ENCODE results near the gene NFATC3.
A peak's percentile ranks its signal among the peaks of the same experiment; 100 is the strongest.

The NFATC3 gene

DNA sequence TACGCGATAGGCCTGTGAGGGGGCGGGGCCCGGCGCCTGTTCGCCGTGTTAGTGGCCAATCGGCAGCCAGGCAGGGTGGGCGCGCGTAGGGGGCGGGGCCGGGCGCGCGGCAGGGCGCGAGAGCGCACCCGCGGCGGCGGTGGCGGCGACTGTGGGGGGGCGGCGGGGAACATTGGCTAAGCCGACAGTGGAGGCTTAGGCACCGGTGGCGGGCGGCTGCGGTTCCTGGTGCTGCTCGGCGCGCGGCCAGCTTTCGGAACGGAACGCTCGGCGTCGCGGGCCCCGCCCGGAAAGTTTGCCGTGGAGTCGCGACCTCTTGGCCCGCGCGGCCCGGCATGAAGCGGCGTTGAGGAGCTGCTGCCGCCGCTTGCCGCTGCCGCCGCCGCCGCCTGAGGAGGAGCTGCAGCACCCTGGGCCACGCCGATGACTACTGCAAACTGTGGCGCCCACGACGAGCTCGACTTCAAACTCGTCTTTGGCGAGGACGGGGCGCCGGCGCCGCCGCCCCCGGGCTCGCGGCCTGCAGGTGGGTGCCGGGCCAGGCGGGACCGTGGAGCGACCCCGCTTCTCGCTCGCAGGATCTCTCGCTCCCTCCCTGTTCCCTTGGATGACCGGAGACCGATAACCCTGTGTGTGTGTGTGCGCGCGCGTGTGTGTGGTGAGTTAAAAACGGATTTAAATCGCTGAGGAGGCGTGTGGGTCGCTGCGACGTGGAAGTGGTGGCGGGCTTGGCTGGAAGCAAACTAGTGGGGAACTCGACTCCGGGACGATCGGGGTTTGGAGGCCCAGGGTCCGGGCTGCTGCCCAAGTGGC is at the start of gene NFATC3:
NFATC3 (plus strand) TSS at position 112 of the 813 bp plus-strand sequence; CDS start at position 424, 312 bp downstream.
- peak; percentile 60 for DNase-seq

DNA sequence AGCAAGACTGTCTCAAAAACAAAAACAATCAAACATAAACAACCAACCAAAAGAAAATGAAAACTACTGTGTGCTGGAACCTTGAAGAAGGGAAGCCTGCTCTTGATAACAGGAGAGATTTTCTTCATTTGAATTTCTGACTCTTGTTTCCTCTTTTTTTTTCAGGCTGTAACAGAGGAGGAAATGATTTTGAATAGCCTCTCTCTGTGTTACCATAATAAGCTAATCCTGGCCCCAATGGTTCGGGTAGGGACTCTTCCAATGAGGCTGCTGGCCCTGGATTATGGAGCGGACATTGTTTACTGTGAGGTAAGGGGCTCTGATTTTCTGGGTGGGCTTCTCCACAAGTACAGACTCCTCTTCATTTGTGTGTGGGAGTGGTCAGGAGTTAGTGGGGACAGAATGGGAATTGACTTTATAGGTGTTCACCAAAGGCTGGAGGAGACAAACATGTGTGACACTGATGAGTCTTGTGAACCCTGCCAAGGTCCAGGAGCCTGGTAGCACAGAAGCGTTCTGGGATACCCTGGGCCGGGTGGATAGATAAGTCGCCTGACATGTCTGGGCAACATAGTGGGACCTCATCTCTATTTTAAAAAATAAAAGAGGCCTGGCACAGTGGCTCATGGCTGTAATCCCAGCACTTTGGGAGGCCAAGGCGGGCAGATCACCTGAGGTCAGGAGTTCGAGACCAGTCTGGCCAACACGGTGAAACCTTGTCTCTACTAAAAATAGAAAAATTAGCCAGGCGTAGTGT is 47.2 kb upstream of the NFATC3 start:
- DNase-seq = no peak

DNA sequence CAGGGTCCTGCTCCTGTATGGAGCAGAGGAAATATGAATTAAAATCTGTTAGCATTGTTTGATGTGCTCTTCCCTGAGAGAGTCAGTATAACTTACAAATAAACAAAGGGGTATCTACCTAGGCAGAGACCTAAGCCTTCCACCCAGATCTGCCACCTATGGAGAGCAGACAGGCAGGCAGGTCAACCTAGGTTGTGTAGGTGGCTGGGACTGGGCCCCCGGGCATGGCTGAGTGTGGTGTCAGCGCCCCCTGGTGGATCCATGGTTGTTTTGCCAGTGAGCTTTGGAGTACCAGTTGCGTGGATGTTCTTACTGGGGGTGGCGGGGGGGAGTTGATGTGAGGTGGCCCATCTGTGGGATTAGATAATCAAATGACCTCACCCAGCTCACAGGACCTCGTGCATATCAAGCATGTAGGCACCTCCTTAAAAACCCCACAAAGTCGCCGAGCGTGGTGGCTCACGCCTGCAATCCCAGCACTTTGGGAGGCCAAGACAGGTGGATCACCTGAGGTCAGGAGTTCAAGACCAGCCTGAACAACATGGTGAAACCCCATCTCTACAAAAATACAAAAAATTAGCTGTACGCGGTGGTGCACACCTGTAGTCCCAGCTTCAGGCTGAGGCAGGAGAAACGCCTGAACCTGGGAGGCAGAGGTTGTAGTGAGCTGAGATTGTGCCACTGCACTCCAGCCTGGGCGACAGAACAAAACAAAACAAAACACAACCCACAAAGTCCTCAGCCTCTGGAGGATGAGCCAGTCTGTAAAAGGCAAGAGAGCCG is 44.5 kb upstream of the NFATC3 start:
- DNase-seq = peak; percentile 45

DNA sequence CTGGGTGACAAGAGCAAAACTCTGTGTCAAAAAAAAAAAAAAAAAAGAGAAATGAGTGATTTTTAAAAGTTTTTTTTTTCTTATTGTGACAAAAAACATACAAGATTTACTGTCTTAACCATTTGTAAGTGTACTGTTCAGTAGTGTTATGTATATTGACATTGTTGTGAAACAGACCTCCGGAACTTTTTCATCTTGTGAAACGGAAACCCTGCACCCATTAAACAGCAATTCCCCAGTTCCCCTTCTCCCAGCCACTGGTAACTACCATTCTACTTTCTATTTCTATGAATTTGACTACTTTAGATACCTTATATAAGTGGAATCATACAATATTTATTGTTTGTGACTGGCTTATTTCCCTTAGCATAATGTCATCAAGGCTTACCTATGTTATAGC is 43.4 kb upstream of the NFATC3 start:
- no peak for DNase-seq

DNA sequence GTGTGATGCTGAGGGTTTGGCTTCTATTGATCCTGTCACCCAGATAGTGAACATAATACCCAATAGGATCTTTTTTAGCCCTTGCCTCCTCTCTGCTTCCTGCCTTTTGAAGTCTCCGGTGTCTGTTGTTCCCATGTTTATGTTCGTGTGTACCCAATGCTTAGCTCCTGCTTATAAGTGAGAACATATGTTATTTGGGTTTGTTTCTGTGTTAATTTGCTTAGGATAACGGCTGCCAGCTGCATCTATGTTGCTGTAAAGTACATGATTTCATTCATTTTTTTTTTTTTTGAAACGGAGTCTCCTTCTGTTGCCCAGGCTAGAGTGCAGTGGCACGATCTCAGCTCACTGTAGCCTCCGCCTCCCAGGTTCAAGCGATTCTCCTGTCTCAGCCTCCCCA is 39.1 kb upstream of the NFATC3 start:
- no peak for DNase-seq

DNA sequence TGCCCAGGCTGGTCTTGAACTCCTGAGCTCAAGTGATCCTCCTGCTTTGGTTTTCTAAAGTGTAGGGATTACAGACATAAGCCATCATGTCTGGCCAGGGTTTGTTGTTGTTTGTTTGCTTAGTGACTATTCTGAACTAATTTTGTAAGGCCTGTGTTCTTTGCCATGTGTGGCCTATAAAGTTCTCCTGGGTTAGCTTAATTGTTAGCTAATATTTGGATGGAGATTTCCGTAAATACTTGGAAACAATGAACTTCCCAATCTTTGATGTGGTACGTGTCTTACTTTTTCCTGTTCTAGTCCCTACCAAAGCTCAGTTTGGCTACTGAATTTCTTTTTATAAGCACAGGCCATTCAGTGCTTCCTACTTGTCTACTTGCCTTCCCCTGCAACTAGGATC is 37.2 kb upstream of the NFATC3 start:
- DNase-seq = no peak

DNA sequence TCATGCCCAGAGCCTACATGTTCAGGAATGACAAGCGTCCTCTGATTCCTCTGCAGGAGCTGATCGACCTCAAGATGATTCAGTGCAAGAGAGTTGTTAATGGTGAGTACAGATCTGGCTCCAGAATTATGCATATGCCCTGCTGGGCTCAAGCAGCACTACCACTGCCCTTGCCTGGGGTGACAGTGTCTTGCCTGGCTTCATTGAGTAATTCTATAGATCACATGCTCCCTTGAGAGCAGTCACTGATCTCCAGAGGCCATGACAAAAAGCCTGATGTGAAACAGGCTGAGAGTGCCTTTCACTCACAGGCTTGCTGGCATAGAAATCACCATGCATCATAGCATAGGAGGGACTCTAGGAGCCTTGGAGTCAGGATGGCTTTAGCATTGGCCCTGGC is 35.7 kb upstream of the NFATC3 start:
- DNase-seq = no peak

DNA sequence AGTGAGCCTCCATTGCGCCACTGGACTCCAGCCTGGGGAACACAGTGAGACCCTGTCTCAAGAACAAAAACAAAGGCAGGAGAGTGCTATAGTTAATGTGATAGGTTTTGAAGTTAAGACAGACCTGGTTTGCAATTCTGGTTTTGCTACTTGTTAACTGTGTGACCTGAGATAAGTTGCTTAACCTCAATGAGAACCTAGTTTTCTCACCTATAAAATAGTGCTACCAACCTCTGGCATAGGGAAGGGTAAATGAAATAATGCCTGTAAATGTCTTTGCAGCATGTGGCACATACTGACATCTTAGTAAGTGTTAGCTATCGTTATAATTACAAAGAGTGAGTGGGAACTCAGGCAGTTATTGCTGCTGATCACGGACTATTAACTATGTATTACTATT is 29.8 kb upstream of the NFATC3 start:
- DNase-seq = no peak

DNA sequence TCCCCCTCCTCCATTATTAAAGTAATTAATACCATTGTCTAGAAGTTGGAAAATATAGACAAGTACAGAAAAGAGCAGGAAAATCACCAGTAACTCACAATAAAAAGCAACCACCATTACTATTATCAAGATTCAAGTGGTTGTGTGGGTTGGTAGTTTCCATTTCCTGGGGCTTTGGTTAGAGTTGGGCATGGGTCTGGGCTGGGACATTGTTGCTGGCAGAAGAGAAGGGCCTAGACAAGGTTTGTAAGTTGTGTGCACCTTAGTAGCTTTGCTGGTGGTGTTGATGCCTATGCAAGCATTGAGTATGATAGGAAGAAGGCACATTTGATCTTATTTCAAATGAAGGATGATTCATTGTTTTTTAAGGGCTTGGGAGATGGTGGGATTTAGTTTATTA is 25.4 kb upstream of the NFATC3 start:
- DNase-seq = no peak

DNA sequence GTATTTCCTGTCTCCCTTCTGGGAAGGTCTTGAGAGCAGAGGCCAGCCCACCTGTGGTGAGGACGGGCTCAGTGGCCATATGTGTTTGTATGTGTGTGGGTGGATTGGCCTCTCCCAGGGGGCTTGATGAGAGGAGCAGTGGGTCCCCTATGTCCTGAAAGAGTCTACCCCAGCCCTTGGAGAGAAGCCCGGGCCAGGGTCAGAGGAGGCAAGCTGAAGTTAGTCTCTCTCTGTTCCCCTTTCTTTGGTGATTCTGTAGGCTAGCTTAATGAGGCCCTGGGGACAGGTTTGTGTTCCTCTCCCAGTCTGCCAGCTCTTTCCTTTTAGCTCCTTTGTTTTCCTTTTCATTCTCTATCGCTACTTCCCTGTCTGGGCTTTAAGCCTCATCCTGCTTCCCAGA is 23.8 kb upstream of the NFATC3 start:
- DNase-seq = no peak

DNA sequence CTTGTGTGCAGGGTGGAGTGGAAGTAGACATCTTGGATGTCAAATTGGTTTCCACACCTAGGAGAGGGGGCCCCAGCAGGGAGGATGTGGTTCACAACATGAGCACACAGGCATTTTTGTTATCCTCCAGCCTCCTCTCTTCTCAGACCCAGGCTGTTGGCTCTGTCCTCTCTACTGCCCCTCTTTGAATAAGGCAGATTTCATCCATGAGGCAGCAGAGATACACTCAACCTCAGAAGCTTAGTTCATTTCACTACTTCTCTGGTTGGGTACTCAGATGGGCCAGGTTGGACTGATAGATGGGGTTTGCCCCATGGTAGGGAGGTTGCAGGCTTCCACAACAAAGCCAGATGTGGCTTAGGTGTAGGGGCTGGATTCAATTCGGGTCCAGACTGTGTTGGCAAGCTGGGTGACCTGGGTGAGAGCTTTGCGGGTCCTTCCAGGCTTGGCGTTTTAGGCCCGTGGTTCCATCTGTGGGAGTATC is 22.2 kb upstream of the NFATC3 start:
- DNase-seq = no peak

DNA sequence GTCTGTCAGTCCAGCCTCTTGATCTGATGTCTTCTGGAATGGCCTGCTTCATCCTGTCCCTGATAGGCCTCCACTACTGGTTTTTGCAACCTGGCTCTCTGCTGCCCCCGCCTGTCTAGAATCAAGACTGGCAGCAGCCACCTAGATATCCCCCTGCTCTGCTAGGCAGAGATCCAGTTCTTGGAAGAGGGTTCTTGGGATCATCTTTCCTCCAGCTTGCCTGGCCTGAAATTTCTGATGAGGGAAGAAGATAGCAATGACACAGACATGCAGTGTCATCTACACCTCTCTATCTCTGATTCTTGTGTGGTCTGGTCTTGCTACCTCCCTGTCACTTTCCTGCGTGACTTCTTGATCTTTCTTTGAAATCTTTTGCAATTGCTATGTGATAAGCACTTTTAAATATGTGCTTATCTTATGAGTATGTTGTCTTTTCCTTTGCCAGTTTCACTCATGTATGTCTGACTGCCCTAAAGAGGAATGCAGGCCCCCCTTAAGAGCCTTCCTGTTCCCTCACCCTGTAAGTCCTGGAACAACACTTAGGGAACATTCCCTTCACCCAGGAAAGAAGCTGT is 20.3 kb upstream of the NFATC3 start:
- peak; percentile 24 for DNase-seq

DNA sequence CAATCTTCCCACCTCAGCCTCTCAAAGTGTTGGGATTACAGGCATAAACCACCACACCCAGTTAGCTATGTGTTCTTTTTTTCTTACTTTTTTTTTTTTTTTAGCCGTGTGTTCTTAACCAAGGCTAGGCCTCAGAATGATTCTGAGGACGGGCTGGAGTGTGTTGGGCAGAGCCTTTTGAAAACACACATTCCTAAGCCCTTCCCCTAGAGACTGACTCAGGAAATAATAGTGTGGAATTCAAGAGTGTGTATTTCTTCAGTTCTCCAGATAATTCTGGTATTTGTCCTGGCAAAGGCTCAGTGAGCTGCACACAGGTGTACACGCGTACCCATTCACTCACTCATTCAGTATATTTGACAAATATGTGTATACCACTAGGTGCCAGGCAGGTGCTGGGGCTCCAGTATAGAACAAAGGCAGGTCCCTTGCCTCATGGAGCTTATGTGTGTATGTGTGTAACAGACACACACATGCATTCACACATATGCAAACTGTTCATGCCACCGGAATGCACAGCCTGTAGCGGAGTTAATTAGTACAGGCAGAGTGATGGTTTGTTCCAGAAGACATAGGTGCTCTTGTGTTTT is 19.4 kb upstream of the NFATC3 start:
- no peak for DNase-seq

DNA sequence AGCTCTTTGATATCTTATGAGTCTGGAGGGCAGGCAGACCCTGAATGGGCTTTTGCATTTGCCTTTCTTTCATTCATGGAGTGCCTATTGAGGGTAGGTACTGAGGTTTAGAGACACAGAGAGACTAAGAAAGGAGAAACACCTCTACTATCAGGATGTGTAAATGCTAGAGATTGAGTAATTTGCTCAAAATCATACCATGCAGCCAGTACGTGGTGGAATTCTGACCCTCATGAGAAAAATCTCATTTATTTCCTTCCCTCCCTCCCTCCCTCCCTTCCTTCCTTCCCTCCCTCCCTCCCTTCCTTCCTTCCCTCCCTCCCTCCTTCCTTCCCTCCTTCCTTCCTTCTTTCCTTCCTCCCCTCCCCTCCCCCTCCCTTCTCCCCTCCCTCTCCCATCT is 18.4 kb upstream of the NFATC3 start:
- no peak for DNase-seq

DNA sequence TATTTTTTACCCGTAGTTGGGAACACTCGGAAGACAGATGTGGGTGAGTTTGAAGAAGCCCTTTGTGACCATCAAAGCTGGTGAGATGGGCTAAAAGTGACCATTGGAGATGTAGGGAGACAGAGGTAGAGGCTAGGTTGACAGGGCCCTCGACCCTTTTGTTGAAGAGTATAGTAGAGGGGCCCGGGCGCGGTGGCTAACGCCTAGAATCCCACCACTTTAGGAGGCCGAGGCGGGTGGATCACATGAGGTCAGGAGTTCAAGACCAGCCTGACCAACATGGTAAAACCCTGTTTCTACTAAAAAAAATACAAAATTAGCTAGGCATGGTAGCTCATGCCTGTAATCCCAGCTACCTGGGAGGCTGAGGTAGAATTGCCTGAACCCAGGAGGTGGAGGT is 16.2 kb upstream of the NFATC3 start:
- no peak for DNase-seq

DNA sequence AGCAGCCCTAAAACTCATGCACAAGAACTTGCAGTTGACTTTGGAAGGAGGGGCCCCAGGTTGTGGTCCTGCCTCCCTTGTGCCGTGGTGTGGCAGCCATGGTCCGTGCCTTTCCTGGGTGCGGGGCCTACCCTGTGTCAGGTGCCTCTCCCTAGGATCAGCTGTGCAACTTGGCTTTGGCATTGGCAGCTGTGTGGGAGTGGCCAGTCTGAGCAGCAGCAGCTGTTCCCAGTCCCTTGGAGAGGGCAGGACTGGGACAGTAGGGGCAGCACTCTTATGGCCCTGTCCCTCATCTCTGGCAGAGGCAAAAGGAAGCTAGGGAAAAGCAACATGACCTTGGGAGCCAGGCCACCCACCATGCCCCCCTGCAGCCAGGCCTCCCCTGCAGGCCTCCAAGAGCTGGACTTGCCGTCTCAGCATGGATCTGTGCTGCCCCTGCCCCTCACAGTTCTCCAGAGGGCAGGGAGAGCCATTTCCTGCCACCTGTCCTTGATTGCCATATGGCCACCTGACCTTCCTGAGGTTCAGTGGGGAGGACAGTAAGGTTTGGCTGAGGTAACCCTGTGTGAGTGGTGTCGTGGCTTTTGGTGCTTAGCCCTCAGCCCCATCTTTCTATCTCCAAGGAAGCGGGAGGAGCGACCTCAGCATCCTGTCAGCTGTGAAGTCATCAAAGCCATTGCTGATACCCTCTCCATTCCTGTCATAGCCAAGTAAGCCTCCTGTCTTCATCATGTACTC is 15.5 kb upstream of the NFATC3 start:
- DNase-seq = no peak

DNA sequence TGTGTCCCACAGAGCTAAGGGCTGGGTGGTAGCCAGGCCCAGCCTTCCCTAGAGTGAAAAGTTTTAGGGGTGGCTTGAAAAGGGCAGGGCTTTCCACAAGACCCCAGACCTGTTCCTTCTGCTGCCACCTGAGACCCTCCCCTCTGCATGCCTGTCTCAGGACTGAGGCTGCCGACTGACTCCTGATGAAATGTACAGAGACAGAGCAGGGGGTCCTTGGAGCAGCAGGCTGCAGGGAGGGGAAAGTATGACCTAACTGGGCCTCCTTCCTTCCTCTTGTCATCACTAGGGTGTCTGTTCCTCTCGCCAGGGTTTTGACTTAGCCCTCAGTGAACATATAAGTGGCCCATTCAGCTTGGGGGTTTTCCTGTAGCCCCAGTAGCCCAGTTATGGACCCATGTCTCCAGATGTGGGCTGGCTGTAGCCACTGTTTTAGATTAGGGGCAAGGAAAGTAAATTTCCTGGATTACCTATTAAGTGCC is 14.9 kb upstream of the NFATC3 start:
- DNase-seq = no peak

DNA sequence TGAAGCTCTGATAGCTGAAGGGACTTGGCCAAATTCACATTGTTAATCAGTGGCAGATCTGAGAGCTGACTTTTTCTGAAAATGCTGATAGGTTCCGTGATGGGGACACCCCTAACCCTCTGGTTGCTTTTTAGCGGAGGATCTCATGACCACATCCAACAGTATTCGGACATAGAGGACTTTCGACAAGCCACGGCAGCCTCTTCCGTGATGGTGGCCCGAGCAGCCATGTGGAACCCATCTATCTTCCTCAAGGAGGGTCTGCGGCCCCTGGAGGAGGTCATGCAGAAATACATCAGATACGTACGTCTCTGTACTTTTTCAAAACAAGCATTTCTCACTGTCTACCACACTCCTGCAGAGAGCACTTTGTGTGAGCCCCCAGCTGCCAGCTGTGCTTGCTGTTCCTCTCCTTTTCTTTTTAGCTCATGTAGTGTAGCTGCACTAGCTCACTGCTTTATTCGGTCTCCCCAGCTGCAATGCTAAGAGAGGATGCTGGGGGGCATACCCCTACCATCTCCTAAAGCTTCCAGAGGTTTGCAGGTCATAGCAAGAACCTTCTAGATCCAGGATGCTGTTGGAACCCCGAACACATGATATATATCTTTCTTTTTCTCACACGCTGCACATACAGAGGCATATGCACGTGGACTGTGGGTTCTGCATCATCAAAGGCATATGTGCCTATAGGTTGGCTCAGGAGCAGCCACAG is 14.2 kb upstream of the NFATC3 start:
- DNase-seq = no peak

DNA sequence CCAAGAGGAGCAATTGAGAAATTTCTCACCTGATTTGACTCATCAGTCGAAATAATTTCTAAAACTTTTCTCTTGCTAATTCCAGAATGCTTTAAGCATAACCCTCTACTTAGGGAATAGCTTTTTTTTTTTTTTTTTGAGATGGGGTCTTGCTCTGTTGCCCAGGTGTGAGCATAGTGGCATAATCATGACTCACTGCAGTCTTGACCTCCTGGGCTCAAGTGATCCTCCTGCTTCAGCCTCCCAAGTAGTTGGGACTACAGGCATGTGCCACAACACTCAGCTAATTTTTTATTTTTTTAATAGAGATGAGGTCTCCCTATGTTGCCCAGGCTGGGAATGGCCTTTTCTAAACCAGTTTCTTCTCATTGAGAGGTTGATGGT is 13.7 kb upstream of the NFATC3 start:
- no peak for DNase-seq

DNA sequence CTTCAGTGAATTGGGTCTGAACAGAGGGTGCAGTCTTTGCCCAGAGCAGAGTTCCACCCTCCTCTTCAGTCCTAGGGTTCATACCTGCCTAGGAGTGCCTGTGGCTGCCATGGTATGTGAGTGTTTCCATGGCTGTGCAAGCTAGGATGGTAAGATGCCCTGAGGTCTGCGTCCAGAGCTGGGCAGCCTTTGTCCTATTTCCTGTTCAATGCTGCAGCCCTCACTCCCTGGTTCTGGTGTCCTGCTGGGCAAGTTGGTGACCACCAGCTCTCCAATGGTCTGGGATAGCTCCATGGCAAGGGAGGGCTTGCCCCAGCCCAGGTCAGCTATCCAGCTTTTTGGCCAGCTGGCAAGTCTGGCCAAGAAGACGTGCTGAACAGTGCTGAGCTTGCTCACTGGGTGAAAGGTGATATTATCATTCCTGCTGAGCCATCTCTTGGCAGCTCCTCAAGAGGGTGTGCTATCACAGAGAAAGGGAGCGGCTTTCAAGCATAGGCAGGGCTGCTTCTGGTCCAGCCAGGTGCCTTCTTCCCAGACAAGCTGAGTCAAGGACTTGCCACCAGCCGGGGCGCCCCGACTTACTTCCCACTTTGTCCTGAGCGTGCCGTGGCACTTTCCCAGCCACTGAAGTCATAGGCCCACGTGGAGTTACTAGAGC is 13.0 kb upstream of the NFATC3 start:
- no peak for DNase-seq

All from NCI-H1436 (cell line).